SH-SY5Y (cell line): ENCODE data around the gene SHANK1.

ENCODE experiments used
- GATA2 ChIP-seq: IDR thresholded peaks from 2 replicates; pipeline ENCODE4 v1.6.1; 2011; ENCODE audit warnings: mild to moderate bottlenecking, low read depth, low read length
- GATA3 ChIP-seq: IDR thresholded peaks from 2 replicates; pipeline ENCODE4 v1.6.1; 2011; ENCODE audit warnings: low read depth, mild to moderate bottlenecking, low read length, moderate library complexity

- TF ChIP-seq GATA2 (no peak), GATA3 (no peak)
These were observed 74.5 kb downstream of the SHANK1 start for GRCh38 chr19:50645107-50645506.
